Transverse colon (tissue), 4 donors: ENCODE measurements around the gene PMEPA1. TPM values are rescaled to one million over a fixed set of nuclear protein-coding genes. Genes with fewer than 3 reads are reported as not detected.

ENCODE experiments used
- DNase-seq: peaks from one replicate; pipeline ENCODE4 v3.0.0-alpha.2; 2019
- H3K27ac ChIP-seq, 4 donors: fragments of 200-600 bp; sonication (generic); 2 replicates each; pipeline ENCODE4 v1.5.1; 2016 to 2018; ENCODE audit warnings: inconsistent platforms in 4 of 4
- H3K27me3 ChIP-seq: fragments of 200-600 bp; sonication (generic); 2 replicates; pipeline ENCODE4 v1.5.1; 2017; ENCODE audit warnings: inconsistent platforms
- H3K36me3 ChIP-seq, 4 donors: fragments of 200-600 bp; sonication (generic); 2 replicates each; pipeline ENCODE4 v1.5.1; 2017 to 2019; ENCODE audit warnings: inconsistent platforms in 4 of 4
- H3K4me1 ChIP-seq, 4 donors: fragments of 200-600 bp; sonication (generic); 2 replicates each; pipeline ENCODE4 v1.5.1; 2017 to 2020; ENCODE audit warnings: inconsistent platforms in 4 of 4
- H3K4me3 ChIP-seq, 4 donors: fragments of 200-600 bp; sonication (generic); 1 replicate in 1 of 4; 2 replicates in 3 of 4; pipeline versions ENCODE4 v1.5.1 to v1.6.1; 2017 to 2019; ENCODE audit warnings: inconsistent platforms in 4 of 4
- H3K9me3 ChIP-seq, 2 donors: fragments of 200-600 bp; sonication (generic); 2 replicates each; pipeline ENCODE4 v1.5.1; 2017 to 2019; ENCODE audit warnings: inconsistent platforms in 2 of 2
- CTCF ChIP-seq, 5 experiments: fragments of 200-600 bp in 3 of 5; fragments of 450-650 bp in 2 of 5; sonication (generic) in 3 of 5; IDR thresholded peaks; 1 replicate in 2 of 5; 2 replicates in 3 of 5; pipeline ENCODE4 v1.5.1; 2016 to 2017; ENCODE audit warnings: antibody characterized with exemption in 5 of 5, inconsistent platforms in 3 of 5, mild to moderate bottlenecking in 2 of 5, moderate library complexity in 1 of 5
- EP300 ChIP-seq: sonication (generic); formaldehyde crosslinking; IDR thresholded peaks from one replicate; pipeline ENCODE4 v1.6.1; 2017; ENCODE audit warnings: antibody characterized with exemption, low read depth
- POLR2A ChIP-seq: fragments of 450-650 bp; IDR thresholded peaks from one replicate; pipeline ENCODE4 v1.6.1; 2016; ENCODE audit warnings: antibody characterized with exemption, mild to moderate bottlenecking, moderate library complexity
- POLR2AphosphoS5 ChIP-seq, 3 donors: sonication (generic); formaldehyde crosslinking; IDR thresholded peaks; one replicate each; pipeline ENCODE4 v1.6.1; 2016; ENCODE audit warnings: antibody characterized with exemption in 3 of 3
- WGBS, 2 donors: methylation state at CpG; one replicate each; pipeline ENCODE4 v1.1.5; 2018; ENCODE audit warnings: low coverage in 1 of 2; 5-methylcytosine and 5-hydroxymethylcytosine counted together
- in situ Hi-C, 4 donors: fragments of 200-750 bp; cut with MboI; loops; one replicate each; pipeline versions ENCODE4 v1.15.0 to v1.15.1; 2017; ENCODE audit warnings: low sequenced_read_pairs in 3 of 4, low pct_ligation_motif_present in 1 of 4, low pct_unique_long_range_greater_than_20kb in 1 of 4
- intact Hi-C: fragments of 100-400 bp; cut with DNase I; formaldehyde crosslinking; loops from one replicate; pipeline ENCODE4 v1.15.1; 2023; ENCODE audit warnings: low total_unique reads
- total RNA-seq, 4 donors: library from RNA; depleted of rRNA; stranded (reverse); fragments of >200 nt; gene quantifications; one replicate each; pipeline ENCODE4 v1.1.0, GENCODE V29; 2016

PMEPA1 gene
- total RNA-seq, 4 donors from 2014 or later = 6.4 to 10.8 (median 8.4) TPM

DNA sequence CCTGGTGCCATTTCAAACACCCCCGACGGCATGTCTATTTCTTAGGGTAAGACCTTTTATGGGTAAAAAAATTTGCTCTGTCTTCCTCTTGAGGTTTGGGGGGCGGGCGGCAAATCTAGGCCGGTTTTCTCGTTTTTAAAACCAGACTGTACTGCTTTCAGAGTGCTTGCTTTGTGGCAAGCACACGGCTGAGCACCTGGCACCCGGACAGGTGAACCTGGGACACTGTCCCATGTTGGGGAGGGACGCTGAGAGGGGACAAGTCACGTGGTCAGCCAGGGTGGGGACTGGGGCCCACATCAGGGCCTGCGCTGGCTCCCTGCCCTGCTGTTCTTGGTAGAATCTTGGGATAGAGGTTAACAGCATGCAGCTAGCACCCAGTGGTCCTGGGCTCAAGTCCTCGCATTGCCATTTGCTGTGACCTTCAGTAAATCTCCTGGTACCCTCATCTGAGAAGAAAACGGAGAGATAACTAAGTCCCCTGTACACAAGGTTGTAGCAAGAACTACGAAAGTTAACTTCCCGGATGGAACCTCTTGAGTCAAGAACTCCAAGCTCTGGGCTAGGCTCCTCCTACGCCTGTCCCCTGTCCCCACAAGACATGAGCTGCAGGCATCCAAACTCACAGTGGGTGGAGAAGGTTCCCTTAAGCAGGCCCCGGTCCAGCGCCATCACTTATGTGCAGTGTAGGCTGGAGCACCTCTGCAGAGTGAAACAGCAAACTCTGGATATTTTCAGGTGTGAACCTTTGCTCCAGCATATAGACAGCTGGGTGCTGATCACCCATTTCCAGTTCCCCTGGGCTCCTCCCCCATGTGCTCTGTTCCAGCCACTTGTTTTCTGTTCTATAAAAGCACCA, 41.7 kb downstream of the PMEPA1 start:
- H3K36me3 ChIP-seq = no peaks in the 10 kb centered on the region
- H3K4me3 ChIP-seq = no peak overlapping the region
- intact Hi-C loops (no loop called here), in situ Hi-C loops (loop anchor here in 2 of 4 donors (25.0 kb wide), 2 partner anchors 219 to 419 kb away; no protein-coding TSS in a partner anchor)
- H3K4me1 ChIP-seq = peaks cover 0 to 14% (median 10%) of the 10 kb centered on the region in 4 donors
- TF ChIP-seq POLR2A (no peak), CTCF (IDR thresholded peaks at IDR 0.05) (no peak), POLR2AphosphoS5 (IDR thresholded peaks at IDR 0.05) (no peak)
- DNase-seq = peak; percentile 67
- peak overlapping the region in 3 of 4 donors; percentile 3 to 48 (median 9) for H3K27ac ChIP-seq
- H3K27me3 ChIP-seq = no peaks in the 10 kb centered on the region
- H3K9me3 ChIP-seq = no peaks in the 10 kb centered on the region
- WGBS, 2 donors = 52% methylated on average over 18 of the region's 18 CpGs; no CpG with 5 or more reads in 1 of the 2 donors

- Histone ChIP-seq H3K4me1 (peaks cover 0 to 14% (median 10%) of the 10 kb centered on the region in 4 donors), H3K9me3 (no peaks in the 10 kb centered on the region), H3K27ac (peak overlapping the region in 1 of 4 donors; percentile 48), H3K27me3 (no peaks in the 10 kb centered on the region), H3K36me3 (no peaks in the 10 kb centered on the region), H3K4me3 (no peak overlapping the region)
- TF ChIP-seq POLR2A (no peak), CTCF (IDR thresholded peaks at IDR 0.05) (no peak), POLR2AphosphoS5 (IDR thresholded peaks at IDR 0.05) (no peak), EP300 (no peak)
- no peak for DNase-seq
- in situ Hi-C loops = loop anchor here in 2 of 4 donors (25.0 kb wide), 2 partner anchors 220 to 420 kb away; no protein-coding TSS in a partner anchor
- intact Hi-C loops = no loop called here
- 81% methylated on average over 16 of the region's 16 CpGs; no CpG with 5 or more reads in 1 of the 2 donors for WGBS, 2 donors
These were observed 42.4 kb downstream of the PMEPA1 start for GRCh38 chr20:57667388-57667787.

- in situ Hi-C loops (loop anchor here in 2 of 4 donors (25.0 kb wide), 2 partner anchors 221 to 421 kb away; no protein-coding TSS in a partner anchor), intact Hi-C loops (no loop called here)
- no peak for TF ChIP-seq EP300
- TF ChIP-seq POLR2A = no peak
- no peak for TF ChIP-seq POLR2AphosphoS5 (IDR thresholded peaks at IDR 0.05)
- no peak for TF ChIP-seq CTCF (IDR thresholded peaks at IDR 0.05)
- Histone ChIP-seq H3K27me3 (no peaks in the 10 kb centered on the region), H3K4me1 (peaks cover 0 to 14% (median 10%) of the 10 kb centered on the region in 4 donors), H3K36me3 (no peaks in the 10 kb centered on the region), H3K9me3 (no peaks in the 10 kb centered on the region), H3K4me3 (no peak overlapping the region), H3K27ac (no peak overlapping the region)
- 85 to 96% methylated on average over 7 to 13 of the region's 13 CpGs for WGBS, 2 donors
- DNase-seq = no peak
These were observed 43.0 kb downstream of the PMEPA1 start for GRCh38 chr20:57666834-57667157.

- in situ Hi-C loops (loop anchor here in 2 of 4 donors (25.0 kb wide), 2 partner anchors 221 to 421 kb away; no protein-coding TSS in a partner anchor), intact Hi-C loops (no loop called here)
- H3K27me3 ChIP-seq = no peaks in the 10 kb centered on the region
- H3K4me1 ChIP-seq = peaks cover 0 to 14% (median 10%) of the 10 kb centered on the region in 4 donors
- no peak overlapping the region for H3K27ac ChIP-seq
- H3K4me3 ChIP-seq = no peak overlapping the region
- 90% methylated on average over 20 of the region's 21 CpGs; no CpG with 5 or more reads in 1 of the 2 donors for WGBS, 2 donors
- no peak for DNase-seq
- no peaks in the 10 kb centered on the region for H3K36me3 ChIP-seq
- no peaks in the 10 kb centered on the region for H3K9me3 ChIP-seq
- TF ChIP-seq POLR2A (no peak), POLR2AphosphoS5 (IDR thresholded peaks at IDR 0.05) (no peak), EP300 (no peak), CTCF (IDR thresholded peaks at IDR 0.05) (no peak)
These were observed 43.5 kb downstream of the PMEPA1 start for GRCh38 chr20:57666106-57666833.
